Body of pancreas (tissue), 4 donors: ENCODE results near the gene PPP1CA. TPM values are rescaled to one million over a fixed set of nuclear protein-coding genes. Genes with fewer than 3 reads are reported as not detected.

Experiments used
- ATAC-seq: fragments of 150-250 bp; one replicate; pipeline ENCODE4 v1.9.1; 2016
- DNase-seq, 4 donors: peaks; one replicate each; pipeline ENCODE4 v3.0.0-alpha.2; 2019
- H3K27ac ChIP-seq, 4 donors: fragments of 200-600 bp; sonication (generic); 1 replicate in 3 of 4; 2 replicates in 1 of 4; pipeline versions ENCODE4 v1.5.1 to v1.6.1; 2016 to 2019; ENCODE audit warnings: mild to moderate bottlenecking in 1 of 4, mixed read lengths in 1 of 4, moderate library complexity in 1 of 4
- H3K27me3 ChIP-seq, 2 donors: fragments of 200-600 bp; sonication (generic); one replicate each; pipeline ENCODE4 v1.6.0; 2016; ENCODE audit warnings: mild to moderate bottlenecking in 1 of 2
- H3K36me3 ChIP-seq, 2 donors: fragments of 200-600 bp; sonication (generic); replicated peaks in 1 of 2; 2 replicates each; pipeline ENCODE4 v1.5.1; 2016; ENCODE audit warnings: low read depth in 2 of 2; ENCODE audit not compliant: insufficient read depth in 1 of 2
- H3K4me1 ChIP-seq: fragments of 200-600 bp; sonication (generic); one replicate; pipeline ENCODE4 v1.6.0; 2016
- H3K4me3 ChIP-seq, 2 donors: fragments of 200-600 bp; sonication (generic); 1 replicate in 1 of 2; 2 replicates in 1 of 2; pipeline ENCODE4 v1.5.1; 2016 to 2019
- H3K9me3 ChIP-seq, 3 donors: fragments of 200-600 bp; sonication (generic); 1 replicate in 2 of 3; 2 replicates in 1 of 3; pipeline ENCODE4 v1.5.1; 2016
- POLR2A ChIP-seq, 3 donors: fragments of 450-650 bp; IDR thresholded peaks; one replicate each; pipeline ENCODE4 v1.6.1; 2016; ENCODE audit warnings: antibody characterized with exemption in 3 of 3, mild to moderate bottlenecking in 2 of 3
- WGBS, 2 donors: methylation state at CpG; one replicate each; pipeline ENCODE4 v1.1.5; 2017; 5-methylcytosine and 5-hydroxymethylcytosine counted together
- intact Hi-C: fragments of 100-400 bp; cut with DNase I; formaldehyde crosslinking; loops from one replicate; pipeline ENCODE4 v1.15.1; 2023
- total RNA-seq, 2 donors: library from RNA; depleted of rRNA; stranded (reverse); fragments of >200 nt; gene quantifications; one replicate each; pipeline ENCODE4 v1.1.0, GENCODE V29; 2016
- TF ChIP-seq, protein P1 (sequence below), 7 experiments: fragments of 450-650 bp in 4 of 7; fragments of 200-600 bp in 3 of 7; sonication (generic) in 3 of 7; IDR thresholded peaks; one replicate each; pipeline ENCODE4 v1.5.1; 2016 to 2019; ENCODE audit warnings: antibody characterized with exemption in 7 of 7

Gene PPP1CA
- total RNA-seq, 2 donors from 2014 or later: 81.1 to 104 TPM

DNA sequence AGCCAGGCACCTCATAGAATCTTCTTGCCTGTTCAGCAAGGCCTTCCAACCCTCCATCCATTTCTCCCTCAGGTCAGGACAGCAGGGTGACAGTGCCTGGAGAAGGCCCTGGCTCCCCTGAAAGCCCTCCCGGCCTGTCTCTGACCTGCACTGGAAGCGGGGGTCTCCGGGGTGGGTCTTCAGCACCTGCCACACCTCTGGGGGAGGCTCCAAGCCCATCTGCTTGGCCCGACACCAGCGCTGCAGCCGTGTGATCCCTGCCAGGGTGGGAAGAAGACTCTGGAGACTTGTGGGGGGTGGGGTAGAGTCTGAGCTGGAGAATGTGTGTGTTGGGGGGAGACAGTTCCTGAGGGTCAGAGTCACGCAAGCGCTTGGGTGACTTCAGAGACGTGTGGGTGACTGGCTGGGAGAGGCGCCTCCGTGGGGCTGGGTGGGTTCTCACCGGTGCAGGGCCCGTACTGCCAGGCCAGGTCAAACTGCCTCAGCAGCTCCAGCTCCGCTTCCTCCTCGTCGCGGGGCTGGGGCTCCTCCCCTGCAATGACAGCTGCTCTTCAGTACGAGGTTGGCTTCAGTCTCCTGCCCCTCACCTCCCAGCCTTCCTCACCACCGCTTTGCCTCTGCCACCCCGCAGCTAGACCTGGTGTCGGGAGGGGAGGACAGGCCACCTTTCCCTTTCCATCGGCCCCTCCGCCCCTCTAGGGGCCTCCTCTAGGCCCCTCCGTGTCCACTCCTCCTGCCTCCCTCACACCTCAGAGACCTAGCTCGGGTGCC lies 48.9 kb downstream of the PPP1CA start:
- Histone ChIP-seq H3K27ac (peak overlapping the region; percentile 98 to 100 (median 98)), H3K9me3 (no peaks in the 10 kb centered on the region), H3K4me3 (peak overlapping the region; percentile 37 to 62), H3K36me3 (no peaks in the 10 kb centered on the region), H3K27me3 (no peaks in the 10 kb centered on the region), H3K4me1 (peaks cover 91% of the 10 kb centered on the region)
- peak; percentile 22 for ATAC-seq
- TF ChIP-seq, protein P1, sequence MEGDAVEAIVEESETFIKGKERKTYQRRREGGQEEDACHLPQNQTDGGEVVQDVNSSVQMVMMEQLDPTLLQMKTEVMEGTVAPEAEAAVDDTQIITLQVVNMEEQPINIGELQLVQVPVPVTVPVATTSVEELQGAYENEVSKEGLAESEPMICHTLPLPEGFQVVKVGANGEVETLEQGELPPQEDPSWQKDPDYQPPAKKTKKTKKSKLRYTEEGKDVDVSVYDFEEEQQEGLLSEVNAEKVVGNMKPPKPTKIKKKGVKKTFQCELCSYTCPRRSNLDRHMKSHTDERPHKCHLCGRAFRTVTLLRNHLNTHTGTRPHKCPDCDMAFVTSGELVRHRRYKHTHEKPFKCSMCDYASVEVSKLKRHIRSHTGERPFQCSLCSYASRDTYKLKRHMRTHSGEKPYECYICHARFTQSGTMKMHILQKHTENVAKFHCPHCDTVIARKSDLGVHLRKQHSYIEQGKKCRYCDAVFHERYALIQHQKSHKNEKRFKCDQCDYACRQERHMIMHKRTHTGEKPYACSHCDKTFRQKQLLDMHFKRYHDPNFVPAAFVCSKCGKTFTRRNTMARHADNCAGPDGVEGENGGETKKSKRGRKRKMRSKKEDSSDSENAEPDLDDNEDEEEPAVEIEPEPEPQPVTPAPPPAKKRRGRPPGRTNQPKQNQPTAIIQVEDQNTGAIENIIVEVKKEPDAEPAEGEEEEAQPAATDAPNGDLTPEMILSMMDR (IDR thresholded peaks at IDR 0.05): no peak
- TF ChIP-seq POLR2A (IDR thresholded peaks at IDR 0.05): no peak
- DNase-seq: peak in 2 of 4 donors; percentile 56 to 68
- intact Hi-C loops: no loop called here
- WGBS, 2 donors: 2 to 9% methylated on average over 16 to 25 of the region's 25 CpGs

- ATAC-seq (peak; percentile 31), DNase-seq (peak; percentile 75 to 82 (median 77))
- WGBS, 2 donors: 40 to 52% methylated on average over 7 to 11 of the region's 11 CpGs
- Histone ChIP-seq H3K4me3 (no peak overlapping the region), H3K9me3 (no peaks in the 10 kb centered on the region), H3K27ac (peak overlapping the region; percentile 9 to 99 (median 83)), H3K27me3 (no peaks in the 10 kb centered on the region), H3K36me3 (no peaks in the 10 kb centered on the region), H3K4me1 (peaks cover 89% of the 10 kb centered on the region)
- intact Hi-C loops: no loop called here
- TF ChIP-seq POLR2A (IDR thresholded peaks at IDR 0.05): peak in 1 of 3 donors; percentile 18
- TF ChIP-seq, protein P1 (IDR thresholded peaks at IDR 0.05): peak; percentile 88 to 96 (median 91)
These were observed 50.2 kb downstream of the PPP1CA start for GRCh38 chr11:67351275-67352005.

DNA sequence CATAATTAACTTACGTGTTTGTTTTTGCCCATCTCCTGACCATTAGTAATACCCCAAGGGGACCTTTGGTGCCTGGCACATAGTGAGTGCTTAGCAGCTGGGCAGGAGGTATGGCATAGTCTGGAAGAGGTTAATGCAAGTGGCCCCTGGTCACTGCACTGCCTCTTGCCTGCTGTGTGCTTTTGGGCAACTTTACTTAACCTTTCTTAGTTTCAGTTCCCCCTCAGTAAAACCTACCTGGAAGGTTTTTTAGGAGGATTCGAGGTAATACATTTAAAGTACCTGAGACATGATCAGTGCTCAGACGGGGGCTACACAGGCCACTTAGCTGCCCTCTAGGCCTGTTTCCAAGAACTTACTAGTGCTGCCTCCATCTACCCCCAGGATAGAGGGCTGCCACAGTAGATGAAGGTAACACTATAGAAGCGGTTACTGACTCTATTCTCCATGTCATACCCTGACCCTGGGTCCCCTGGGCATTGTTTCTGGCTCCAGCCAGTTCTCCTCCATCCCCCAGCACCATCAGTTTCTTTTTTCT lies 51.7 kb downstream of the PPP1CA start:
- Histone ChIP-seq H3K4me1 (peaks cover 89% of the 10 kb centered on the region), H3K4me3 (no peak overlapping the region), H3K27me3 (no peaks in the 10 kb centered on the region), H3K9me3 (no peaks in the 10 kb centered on the region), H3K27ac (peak overlapping the region in 2 of 4 donors; percentile 33 to 50), H3K36me3 (no peaks in the 10 kb centered on the region)
- TF ChIP-seq, protein P1 (IDR thresholded peaks at IDR 0.05): no peak
- TF ChIP-seq POLR2A (IDR thresholded peaks at IDR 0.05): no peak
- ATAC-seq: no peak
- DNase-seq: no peak
- intact Hi-C loops: loop anchor here (5.0 kb wide), 1 partner anchor 32 kb away; no protein-coding TSS in a partner anchor
- 76 to 80% methylated on average over 4 of the region's 4 CpGs for WGBS, 2 donors

DNA sequence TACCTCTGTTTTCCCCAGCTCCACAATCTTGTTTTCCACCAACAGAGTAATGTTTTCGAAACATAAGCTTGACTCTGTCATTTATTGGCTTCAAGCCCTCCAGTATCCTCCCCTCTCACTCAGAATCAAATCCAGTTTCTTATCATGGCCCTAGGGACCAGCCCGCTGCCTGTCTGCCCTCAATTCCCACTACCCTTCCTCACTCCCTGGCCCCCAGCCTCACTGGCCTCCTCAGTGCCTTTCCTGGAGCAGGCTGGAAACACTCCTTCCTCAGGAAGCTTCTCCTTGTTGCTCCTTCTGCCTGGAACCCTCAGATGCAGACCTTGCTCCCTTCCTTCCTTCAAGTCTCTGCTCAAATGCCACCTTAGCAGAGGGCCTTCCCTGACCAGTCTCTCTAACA lies 52.2 kb downstream of the PPP1CA start:
- 83 to 100% methylated on average over 2 of the region's 2 CpGs for WGBS, 2 donors
- DNase-seq: no peak
- Histone ChIP-seq H3K9me3 (no peaks in the 10 kb centered on the region), H3K4me1 (peaks cover 89% of the 10 kb centered on the region), H3K27me3 (no peaks in the 10 kb centered on the region), H3K27ac (peak overlapping the region in 2 of 4 donors; percentile 33 to 50), H3K4me3 (no peak overlapping the region), H3K36me3 (no peaks in the 10 kb centered on the region)
- ATAC-seq: no peak
- no peak for TF ChIP-seq POLR2A (IDR thresholded peaks at IDR 0.05)
- TF ChIP-seq, protein P1 (IDR thresholded peaks at IDR 0.05): no peak
- intact Hi-C loops: loop anchor here (5.0 kb wide), 1 partner anchor 33 kb away; no protein-coding TSS in a partner anchor
